NCI-H2029 treated with DMSO at 0.1 percent for 48 hours (cell line): Measurements from ENCODE around the gene GRHL1.
"Not testable (repeated sequence)": the region's sequence is repeated elsewhere in the genome, so short reads cannot be mapped to it uniquely, and the experiment has no call there.

Experiments
- DNase-seq: peaks from one replicate; lab custom pipeline; 2025; lab: John Stamatoyannopoulos, UW

Gene GRHL1

GRCh38 chr2:10009811-10010781, 58.6 kb downstream of the GRHL1 start:
- DNase-seq = peak; percentile 11

GRCh38 chr2:10010861-10011605, 59.5 kb downstream of the GRHL1 start:
- DNase-seq = not testable (repeated sequence)

GRCh38 chr2:10011606-10012325, 60.3 kb downstream of the GRHL1 start:
- DNase-seq = not testable (repeated sequence)

- not testable (repeated sequence) for DNase-seq
These were observed 61.0 kb downstream of the GRHL1 start for GRCh38 chr2:10012366-10012962.

GRCh38 chr2:10012963-10013461, 61.5 kb downstream of the GRHL1 start:
- no peak for DNase-seq

- DNase-seq = not testable (repeated sequence)
These were observed 62.3 kb downstream of the GRHL1 start for GRCh38 chr2:10013651-10014417.

GRCh38 chr2:10014418-10015190, 63.1 kb downstream of the GRHL1 start:
- no peak for DNase-seq

- not testable (repeated sequence) for DNase-seq
These were observed 64.0 kb downstream of the GRHL1 start for GRCh38 chr2:10015376-10015989.

GRCh38 chr2:10016001-10016801, 64.7 kb downstream of the GRHL1 start:
- no peak for DNase-seq

- DNase-seq = no peak
These were observed 65.3 kb downstream of the GRHL1 start for GRCh38 chr2:10016802-10017258.

- no peak for DNase-seq
These were observed 65.9 kb downstream of the GRHL1 start for GRCh38 chr2:10017313-10017941.

GRCh38 chr2:10019174-10019573, 67.7 kb downstream of the GRHL1 start:
- no peak for DNase-seq

- no peak for DNase-seq
These were observed 68.3 kb downstream of the GRHL1 start for GRCh38 chr2:10019602-10020400.

GRCh38 chr2:10022041-10022421, 70.5 kb downstream of the GRHL1 start:
- no peak for DNase-seq

GRCh38 chr2:10022445-10022844, 71.0 kb downstream of the GRHL1 start:
- DNase-seq = no peak

GRCh38 chr2:10022966-10023662, 71.6 kb downstream of the GRHL1 start:
- DNase-seq = no peak
